GM23248 (cell line): ENCODE results near the gene CRB2.

Experiments
- EZH2 ChIP-seq: fragments of 200-600 bp; sonication (generic); IDR thresholded peaks from 2 replicates; pipeline ENCODE4 v1.6.1; 2018; ENCODE audit warnings: antibody characterized with exemption, mild to moderate bottlenecking; ENCODE audit not compliant: insufficient read depth, poor library complexity, severe bottlenecking
- EZH2phosphoT487 ChIP-seq: fragments of 200-600 bp; sonication (generic); IDR thresholded peaks from 2 replicates; pipeline ENCODE4 v1.6.1; 2018; ENCODE audit warnings: antibody characterized with exemption, moderate library complexity, mild to moderate bottlenecking, low read depth; ENCODE audit not compliant: insufficient read depth

DNA sequence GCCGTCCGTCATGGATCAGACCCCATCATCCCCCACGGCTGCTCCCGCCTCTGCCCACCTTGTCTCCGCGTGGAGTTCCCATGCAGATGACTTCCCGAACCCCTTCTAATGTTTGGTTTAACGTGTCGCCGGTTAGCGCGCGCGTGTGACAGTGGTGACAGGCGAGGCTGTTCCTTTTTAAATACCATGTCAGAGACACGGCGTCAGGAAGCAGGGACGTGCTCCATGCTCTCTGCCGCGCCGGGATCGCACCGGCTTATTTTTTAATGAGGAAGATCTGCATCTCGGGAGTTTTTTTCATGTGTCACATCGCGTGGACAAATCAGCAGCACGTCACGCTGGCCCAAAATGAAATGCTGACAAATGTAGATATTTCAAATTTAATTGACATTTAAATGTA is 35.9 kb downstream of the CRB2 start:
- TF ChIP-seq EZH2phosphoT487: no peak
- TF ChIP-seq EZH2: no peak
